CD1c-positive myeloid dendritic cell (primary cell): ENCODE measurements around the gene AP3S1.
"Not testable (repeated sequence)": the region's sequence is repeated elsewhere in the genome, so short reads cannot be mapped to it uniquely, and the experiment has no call there.

Experiments used
- DNase-seq: peaks from one replicate; pipeline ENCODE4 v3.0.0-alpha.2; 2016; ENCODE audit errors: extremely low spot score

AP3S1 gene

GRCh38 chr5:115872447-115872846, 30.7 kb downstream of the AP3S1 start:
- no peak for DNase-seq

DNA sequence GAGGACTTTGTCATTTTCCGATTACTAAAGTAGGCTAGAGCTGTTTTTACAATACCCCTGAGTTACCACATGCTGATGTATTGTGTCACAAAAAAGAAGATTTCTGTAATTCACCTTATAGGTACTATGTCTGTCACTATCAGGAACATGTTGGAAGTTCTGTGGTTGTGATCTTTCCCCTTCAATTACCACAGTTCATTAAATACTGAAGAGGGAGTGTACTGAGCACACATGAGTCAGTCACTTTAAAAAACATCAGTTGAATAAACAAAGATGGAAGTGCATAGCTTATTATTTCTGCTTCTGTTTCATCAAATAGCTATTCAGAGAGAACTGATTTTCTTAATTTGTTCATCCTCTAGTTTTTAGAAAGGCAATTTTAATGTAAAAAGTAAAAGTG, 31.7 kb downstream of the AP3S1 start:
- DNase-seq, result no peak

DNA sequence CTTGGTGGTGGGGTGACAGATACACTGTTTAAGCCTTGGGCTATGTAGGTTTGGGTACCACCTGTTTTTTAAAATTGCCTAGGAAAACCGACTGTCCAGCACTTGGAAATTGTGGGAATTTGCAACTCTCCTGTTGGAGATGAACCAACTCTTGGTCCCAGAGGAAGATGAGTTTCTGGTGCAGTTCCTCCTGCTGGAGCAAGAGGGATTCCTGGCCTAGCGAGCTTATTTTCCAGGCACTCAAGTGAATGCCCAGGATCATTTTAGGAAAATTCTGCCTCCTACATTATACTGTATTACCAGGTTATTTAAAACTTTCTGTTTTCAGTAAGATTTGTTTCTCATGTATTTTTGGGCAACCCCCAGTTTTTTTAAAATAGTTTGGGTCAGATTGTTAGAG, 33.7 kb downstream of the AP3S1 start:
- no peak for DNase-seq

- not testable (repeated sequence) for DNase-seq
Observed at GRCh38 chr5:115877342-115877741, 35.6 kb downstream of the AP3S1 start.

GRCh38 chr5:115882434-115882833, 40.7 kb downstream of the AP3S1 start:
- not testable (repeated sequence) for DNase-seq

- no peak for DNase-seq
Observed at GRCh38 chr5:115884704-115885103, 43.0 kb downstream of the AP3S1 start.

DNA sequence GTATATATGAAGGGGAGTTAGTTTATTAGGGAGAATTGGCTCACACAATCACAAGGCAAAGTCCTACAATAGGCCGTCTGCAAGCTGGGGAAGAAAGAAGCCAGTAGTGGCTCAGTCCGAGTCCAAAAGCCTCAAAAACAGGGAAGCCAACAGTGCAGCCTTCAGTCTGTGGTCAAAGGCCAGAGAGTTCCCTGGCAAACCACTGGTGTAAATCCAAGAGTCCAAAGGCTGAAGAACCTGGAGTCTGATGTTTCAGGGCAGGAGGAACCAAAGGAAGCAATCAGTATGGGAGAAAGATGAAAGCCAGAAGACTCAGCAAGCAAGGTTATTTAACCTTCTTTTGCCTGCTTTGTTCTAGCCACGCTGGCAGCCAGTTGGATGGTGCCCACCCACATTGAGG, 43.5 kb downstream of the AP3S1 start:
- not testable (repeated sequence) for DNase-seq

GRCh38 chr5:115888027-115888426, 46.3 kb downstream of the AP3S1 start:
- no peak for DNase-seq

DNA sequence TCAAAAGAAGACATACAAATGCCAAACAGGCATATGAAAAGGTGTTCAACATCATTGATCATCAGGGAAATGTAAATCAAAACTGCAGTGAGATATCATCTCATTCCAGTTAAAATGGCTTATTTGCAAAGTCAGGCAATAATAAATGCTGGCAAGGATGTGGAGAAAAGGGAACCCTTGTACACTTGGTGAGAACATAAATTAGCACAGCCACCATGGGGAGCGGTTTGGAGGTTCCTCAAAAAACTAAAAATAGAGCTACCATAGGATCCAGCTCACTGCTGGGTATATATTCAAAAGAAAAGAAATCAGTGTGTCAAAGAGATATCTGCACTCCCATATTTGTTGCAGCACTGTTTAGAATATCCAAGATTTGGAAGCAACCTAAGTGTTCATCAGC, 50.3 kb downstream of the AP3S1 start:
- no peak for DNase-seq

DNA sequence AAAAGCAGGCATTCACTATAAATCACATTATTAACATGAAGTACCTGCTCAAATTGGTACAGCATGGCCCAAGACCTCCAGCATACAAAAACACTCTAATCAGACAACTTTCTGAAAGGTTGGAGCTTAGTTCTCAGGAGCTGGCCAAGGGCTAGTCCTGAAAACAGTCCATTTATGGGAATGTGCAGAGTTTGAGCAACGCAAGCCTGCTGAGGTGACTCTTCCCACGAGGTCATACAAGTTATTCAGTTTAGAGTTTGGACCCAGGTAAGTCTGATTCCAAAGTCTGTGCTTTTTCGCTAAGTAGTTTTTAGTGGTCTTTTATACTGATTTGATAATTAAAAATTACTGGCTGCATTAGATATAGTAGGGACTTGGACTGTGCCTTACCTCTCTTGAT, 52.6 kb downstream of the AP3S1 start:
- DNase-seq, result no peak

- no peak for DNase-seq
Observed at GRCh38 chr5:115895821-115896220, 54.1 kb downstream of the AP3S1 start.

DNA sequence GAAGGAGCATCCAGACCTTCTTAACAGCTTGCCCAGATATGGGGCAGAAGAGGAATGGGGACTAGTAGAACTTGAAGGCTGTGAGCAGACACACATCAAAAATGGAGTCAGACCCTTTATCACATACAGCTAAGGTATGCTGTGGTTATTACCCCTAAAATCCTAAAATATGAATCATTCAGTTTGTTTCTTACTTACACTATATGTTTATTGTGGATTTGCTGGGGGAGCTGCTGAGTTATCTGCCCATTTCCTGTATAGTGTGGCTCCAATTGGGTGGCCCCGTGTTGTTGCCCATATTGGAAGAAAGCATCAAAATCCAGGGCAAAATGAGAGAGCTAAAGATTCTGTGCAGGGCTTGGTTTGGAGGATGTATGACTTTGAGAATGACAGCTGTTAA, 56.9 kb downstream of the AP3S1 start:
- no peak for DNase-seq

GRCh38 chr5:115907177-115907576, 65.4 kb downstream of the AP3S1 start:
- DNase-seq, result no peak

DNA sequence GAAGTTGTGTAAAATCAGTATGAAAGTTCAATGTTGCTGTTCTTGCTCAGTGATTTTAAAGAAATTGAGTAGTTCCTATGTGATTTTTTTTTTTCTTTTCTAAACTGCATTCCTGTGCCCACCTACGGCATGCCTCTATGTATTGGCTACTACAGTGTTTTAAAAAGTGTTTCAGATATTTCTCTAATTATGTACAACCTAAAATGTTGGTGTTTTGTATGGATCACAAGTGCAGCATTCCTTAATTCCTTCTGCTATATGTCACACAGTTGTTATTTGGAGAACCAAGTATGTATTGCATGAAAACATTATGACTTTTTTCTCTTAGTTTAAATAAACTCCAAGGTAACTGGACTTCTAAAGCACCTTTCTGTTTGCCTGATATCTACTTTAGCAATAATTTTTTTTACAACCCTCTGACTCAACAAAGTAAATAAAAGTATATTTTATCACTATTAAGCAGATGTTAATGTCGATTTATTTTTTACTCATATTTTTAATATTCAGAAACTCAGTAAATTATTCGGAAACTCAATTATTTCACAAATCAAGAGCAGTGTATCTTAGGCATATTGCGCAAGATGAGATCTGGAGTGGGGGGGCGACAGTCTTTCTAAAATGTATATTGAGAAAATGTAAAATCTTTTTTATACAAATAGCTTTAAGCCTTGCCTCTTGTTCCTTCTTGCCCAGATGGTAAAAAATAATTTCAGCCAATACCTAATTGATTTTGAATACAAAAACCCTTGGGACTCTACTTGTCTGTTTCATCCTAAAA, 72.1 kb downstream of the AP3S1 start:
- DNase-seq, result not testable (repeated sequence)

DNA sequence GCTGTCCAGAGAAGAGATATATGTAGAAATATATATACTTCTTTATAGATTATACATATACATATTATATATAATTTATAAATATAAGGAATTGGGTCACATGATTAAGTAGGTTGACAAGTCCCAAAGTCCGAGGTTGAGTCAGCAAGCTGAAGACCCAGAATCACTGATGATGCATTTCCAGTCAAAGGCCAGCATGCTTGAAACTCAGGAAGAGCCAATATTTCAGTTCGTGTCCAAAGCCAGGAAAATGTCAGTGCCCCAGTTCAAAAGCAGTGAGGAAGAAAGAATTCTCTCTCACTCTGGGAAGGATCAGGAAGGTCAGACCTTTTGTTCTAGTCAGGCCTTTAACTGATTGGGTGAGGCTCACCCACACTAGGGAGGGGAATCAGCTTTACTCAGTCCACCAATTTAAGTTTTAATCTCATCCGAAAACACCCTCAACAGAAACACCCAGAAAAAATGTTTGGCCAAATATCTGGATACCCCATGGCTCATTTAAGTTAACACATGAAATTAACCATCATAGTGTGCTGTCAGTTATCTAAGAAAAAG, 78.5 kb downstream of the AP3S1 start:
- DNase-seq, result no peak

DNA sequence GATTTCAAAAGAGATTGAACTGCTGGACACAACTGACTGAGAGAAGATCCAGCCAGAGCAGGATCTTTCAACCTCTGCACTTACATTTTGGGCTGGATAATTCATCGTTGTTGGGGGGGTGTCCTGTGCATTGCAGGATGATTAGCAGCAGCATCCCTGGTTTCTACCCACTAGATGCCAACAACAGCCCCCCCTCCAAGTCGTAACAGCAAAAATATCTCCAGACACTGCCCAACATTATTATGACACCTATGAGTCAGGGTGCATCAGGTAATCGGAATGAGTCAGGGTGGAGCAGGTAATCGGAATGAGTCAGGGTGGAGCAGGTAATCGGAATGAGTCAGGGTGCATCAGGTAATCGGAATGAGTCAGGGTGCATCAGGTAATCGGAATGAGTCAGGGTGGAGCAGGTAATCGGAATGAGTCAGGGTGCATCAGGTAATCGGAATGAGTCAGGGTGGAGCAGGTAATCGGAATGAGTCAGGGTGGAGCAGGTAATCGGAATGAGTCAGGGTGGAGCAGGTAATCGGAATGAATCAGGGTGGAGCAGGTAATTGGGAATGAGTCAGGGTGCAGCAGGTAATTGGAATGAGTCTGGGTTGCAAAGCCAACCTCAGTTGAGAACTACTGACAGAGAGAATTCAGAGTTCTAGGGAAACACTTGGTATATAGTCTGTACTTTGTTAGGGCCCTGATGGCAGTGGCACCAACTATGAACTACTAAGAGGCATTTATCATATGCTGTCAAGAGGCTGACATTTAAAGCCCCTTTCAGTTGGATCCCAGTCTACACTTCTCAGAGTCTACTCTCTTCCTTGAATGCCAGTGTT, 87.1 kb downstream of the AP3S1 start:
- not testable (repeated sequence) for DNase-seq

DNA sequence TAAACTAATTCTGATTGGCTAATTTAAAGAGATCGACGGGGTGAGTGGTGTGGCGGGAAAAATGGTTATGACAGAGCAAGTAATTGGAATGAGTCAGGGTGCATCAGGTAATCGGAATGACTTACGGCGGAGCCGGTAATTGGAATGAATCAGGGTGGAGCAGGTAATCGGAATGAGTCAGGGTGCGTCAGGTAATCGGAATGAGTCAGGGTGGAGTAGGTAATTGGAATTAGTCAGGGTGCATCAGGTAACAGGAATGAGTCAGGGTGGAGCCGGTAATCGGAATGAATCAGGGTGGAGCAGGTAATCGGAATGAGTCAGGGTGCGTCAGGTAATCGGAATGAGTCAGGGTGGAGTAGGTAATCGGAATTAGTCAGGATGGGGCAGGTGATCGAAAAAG, 88.4 kb downstream of the AP3S1 start:
- DNase-seq, result not testable (repeated sequence)

DNA sequence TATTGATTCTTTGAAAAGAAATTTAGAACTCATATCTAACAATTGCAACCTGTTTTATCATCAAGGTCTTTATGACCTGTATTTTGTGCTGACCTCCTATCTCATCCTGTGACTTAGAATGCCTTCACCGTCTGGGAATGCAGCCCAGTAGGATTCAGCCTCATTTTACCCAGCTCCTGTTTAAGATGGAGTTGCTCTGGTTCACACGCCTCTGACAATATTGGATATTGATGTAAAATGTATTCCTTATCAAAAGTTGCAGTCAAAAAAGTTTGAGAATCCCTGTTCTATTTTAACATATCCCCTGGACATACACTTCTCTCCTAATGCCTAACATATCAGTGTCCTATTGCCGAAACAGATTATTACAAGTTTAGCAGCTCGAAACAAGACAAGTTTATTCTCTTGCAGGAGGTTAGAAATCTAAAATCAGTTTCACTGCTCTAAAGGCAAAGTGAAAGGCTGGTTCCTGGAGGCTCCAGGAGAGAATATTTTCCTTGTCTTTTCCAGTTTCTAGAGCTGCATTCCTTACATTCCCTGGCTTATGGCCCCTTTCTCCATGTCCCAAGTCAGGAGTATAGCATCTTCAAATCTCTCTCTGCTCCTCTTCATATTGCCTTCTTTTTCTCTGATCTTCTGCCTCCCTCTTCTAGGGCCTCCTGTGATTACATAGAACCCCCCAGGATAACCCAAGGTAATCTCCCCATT, 89.0 kb downstream of the AP3S1 start:
- no peak for DNase-seq

- DNase-seq, result no peak
Observed at GRCh38 chr5:115932991-115933390, 91.3 kb downstream of the AP3S1 start.

DNA sequence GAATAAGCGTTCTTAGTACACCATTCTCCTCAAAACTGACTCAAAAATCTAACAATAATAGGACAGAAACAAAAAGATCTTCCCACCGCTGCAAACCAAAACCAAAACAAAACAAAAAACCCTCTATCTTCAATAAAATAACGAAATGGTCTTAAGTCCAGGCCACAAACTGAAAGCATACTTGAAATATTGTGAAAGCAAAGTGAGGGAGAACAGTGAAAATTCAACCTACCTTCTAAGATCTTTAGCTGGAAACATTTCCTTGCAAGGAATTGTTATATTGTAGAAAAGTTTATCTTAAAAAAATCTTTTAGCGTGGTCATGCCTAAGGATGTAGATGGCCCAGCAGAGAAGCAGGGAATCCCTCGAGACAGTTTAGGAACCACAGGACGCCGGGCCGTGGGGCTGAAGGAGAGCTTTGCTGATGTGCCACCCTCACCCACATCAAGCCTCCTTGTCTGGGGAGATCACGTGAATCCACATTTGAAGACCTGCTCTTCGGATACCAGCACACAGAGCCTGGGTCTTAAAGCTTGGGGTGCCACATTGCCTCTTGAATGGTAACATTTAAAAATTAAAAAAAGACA, 92.7 kb downstream of the AP3S1 start:
- no peak for DNase-seq

- no peak for DNase-seq
Observed at GRCh38 chr5:115936031-115936430, 94.3 kb downstream of the AP3S1 start.

DNA sequence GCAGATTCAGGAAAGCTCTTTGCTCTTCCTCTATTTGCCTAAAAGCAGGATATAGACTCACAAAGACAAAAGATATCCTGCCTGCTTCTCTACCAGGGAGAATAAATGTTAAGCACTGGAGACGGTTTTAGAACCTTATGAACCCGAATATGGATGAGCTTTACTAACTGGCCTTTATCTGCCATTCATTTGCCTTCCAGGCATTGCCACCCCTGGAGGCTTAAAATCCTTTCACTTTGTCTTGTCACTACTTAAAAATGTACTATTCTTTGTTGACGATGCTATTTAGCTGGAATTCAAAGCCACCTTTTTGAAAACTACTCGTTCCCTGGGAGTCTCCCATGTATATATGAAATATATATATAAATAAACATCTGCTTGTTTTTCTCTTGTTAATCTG, 97.3 kb downstream of the AP3S1 start:
- no peak for DNase-seq
